Omental fat pad (tissue), 4 donors: ENCODE results near the gene CRX. TPM values are rescaled to one million over a fixed set of nuclear protein-coding genes. Genes with fewer than 3 reads are reported as not detected.
"Not testable (repeated sequence)": the region's sequence is repeated elsewhere in the genome, so short reads cannot be mapped to it uniquely, and the experiment has no call there.

Source experiments
- ATAC-seq: fragments of 150-250 bp; one replicate; pipeline ENCODE4 v1.9.1; 2016; ENCODE audit warnings: mild to moderate bottlenecking, moderate library complexity; ENCODE audit not compliant: low FRiP score
- DNase-seq: peaks from one replicate; pipeline ENCODE4 v3.0.0-alpha.2; 2019; ENCODE audit warnings: low spot score
- CTCF ChIP-seq, 3 donors: fragments of 450-650 bp; IDR thresholded peaks; one replicate each; pipeline ENCODE4 v1.5.1; 2016 to 2017; ENCODE audit warnings: antibody characterized with exemption in 3 of 3, mild to moderate bottlenecking in 3 of 3, moderate library complexity in 2 of 3
- total RNA-seq, 4 donors: library from RNA; depleted of rRNA; stranded (reverse); fragments of >200 nt; gene quantifications; one replicate each; pipeline ENCODE4 v1.1.0, GENCODE V29; 2016

The CRX gene
- total RNA-seq, 4 donors from 2014 or later, result not detected

- ATAC-seq (no peak), DNase-seq (no peak)
- no peak for TF ChIP-seq CTCF (IDR thresholded peaks at IDR 0.05)
These were observed 15.3 kb upstream of the CRX start for GRCh38 chr19:47806435-47806834.

- DNase-seq (peak; percentile 73), ATAC-seq (no peak)
These were observed 8.3 kb upstream of the CRX start for GRCh38 chr19:47813304-47813994.

GRCh38 chr19:47813995-47814328, 7.8 kb upstream of the CRX start:
- no peak for DNase-seq
- ATAC-seq, result no peak
- TF ChIP-seq CTCF (IDR thresholded peaks at IDR 0.05), result no peak

More at GRCh38 chr19:47813304-47813994, 8.3 kb upstream of the CRX start:
- no peak for TF ChIP-seq CTCF (IDR thresholded peaks at IDR 0.05)

GRCh38 chr19:47816270-47816669, 5.5 kb upstream of the CRX start:
- ATAC-seq, DNase-seq: not testable (repeated sequence)

- ATAC-seq, DNase-seq: not testable (repeated sequence)
These were observed 3.5 kb upstream of the CRX start for GRCh38 chr19:47818221-47818620.

GRCh38 chr19:47819858-47820257, 1.9 kb upstream of the CRX start:
- no peak for TF ChIP-seq CTCF (IDR thresholded peaks at IDR 0.05)
- DNase-seq (no peak), ATAC-seq (no peak)

GRCh38 chr19:47820410-47820809, 1.3 kb upstream of the CRX start:
- TF ChIP-seq CTCF (IDR thresholded peaks at IDR 0.05), result no peak
- DNase-seq (no peak), ATAC-seq (no peak)

GRCh38 chr19:47824396-47824795, 2.7 kb downstream of the CRX start:
- TF ChIP-seq CTCF (IDR thresholded peaks at IDR 0.05), result no peak
- no peak for DNase-seq

More at GRCh38 chr19:47824396-47824795, 2.7 kb downstream of the CRX start:
- ATAC-seq, result no peak
